Suppressor macrophage (primary cell): ENCODE measurements around the gene MAP7.
"Not testable (repeated sequence)": the region's sequence is repeated elsewhere in the genome, so short reads cannot be mapped to it uniquely, and the experiment has no call there.

Source experiments
- DNase-seq, 4 experiments: peaks; one replicate each; pipeline ENCODE4 v3.0.0-alpha.2; 2020 to 2022

MAP7 gene

DNA sequence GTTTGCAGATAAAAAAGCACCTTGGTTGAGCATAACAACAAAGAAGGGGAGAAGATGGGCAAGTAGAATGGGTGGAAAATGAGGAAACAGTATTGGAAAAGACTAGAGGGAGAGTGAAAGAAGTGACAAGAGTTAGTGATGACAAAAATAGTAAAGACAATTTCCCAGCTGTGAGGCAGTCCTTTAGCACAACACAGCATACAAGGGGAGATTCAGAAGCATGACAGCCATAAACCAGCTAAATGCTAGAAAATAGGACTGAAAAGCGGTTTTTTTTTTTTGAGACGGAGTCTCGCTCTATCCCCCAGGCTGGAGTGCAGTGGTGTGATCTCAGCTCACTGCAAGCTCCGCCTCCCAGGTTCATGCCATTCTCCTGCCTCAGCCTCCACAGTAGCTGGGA is 174.4 kb downstream of the MAP7 start:
- not testable (repeated sequence) for DNase-seq

DNA sequence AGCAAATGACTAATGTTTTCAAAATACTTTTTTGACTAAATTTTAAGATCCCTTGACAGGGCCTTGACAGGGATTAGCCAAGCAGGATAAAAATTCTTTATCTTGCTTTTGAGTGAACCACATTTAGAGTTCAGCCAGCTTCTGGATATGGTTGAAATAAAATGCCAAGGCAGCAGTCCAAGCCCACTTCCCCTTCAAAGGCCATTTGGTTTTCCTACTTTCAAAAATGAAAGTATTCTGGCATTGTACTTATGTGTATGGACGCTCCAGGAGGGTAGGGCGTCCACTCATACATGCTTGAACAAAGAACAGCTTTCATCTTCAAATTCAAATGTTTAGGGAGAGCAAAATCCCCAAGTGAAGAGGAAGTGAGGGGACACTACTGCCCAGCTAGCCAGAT is 178.3 kb downstream of the MAP7 start:
- DNase-seq, result peak; percentile 11 to 38 (median 22)

- no peak for DNase-seq
Observed at GRCh38 chr6:136370988-136371728, 179.1 kb downstream of the MAP7 start.

DNA sequence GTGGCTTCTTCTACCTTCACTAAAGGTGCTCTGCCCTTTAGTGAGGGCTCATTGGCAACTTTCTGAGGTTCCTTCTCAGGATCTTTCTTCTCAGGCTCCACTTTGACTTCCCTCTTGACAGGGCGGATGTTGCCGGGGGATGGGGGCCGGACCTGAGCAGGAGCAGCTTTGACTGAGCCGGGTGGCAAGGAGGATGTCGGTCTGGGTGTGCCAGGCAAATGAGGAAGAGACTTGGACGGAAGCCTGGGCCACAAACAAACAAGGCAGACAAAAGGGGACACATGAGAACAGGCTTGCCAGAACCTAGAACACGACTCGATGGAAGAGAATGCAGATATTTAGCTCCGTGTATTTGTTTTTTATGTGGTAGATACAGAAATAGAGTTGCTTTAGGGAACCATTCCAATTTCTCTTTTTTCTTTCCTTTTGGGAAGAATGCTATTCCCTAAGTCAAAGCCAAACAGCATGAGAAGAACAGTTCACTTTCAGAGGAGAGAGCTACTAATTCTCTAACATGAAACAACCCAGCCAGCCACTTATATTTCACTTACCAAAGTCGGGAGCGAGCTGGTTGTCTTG is 184.4 kb downstream of the MAP7 start:
- peak; percentile 76 to 88 (median 84) for DNase-seq

DNA sequence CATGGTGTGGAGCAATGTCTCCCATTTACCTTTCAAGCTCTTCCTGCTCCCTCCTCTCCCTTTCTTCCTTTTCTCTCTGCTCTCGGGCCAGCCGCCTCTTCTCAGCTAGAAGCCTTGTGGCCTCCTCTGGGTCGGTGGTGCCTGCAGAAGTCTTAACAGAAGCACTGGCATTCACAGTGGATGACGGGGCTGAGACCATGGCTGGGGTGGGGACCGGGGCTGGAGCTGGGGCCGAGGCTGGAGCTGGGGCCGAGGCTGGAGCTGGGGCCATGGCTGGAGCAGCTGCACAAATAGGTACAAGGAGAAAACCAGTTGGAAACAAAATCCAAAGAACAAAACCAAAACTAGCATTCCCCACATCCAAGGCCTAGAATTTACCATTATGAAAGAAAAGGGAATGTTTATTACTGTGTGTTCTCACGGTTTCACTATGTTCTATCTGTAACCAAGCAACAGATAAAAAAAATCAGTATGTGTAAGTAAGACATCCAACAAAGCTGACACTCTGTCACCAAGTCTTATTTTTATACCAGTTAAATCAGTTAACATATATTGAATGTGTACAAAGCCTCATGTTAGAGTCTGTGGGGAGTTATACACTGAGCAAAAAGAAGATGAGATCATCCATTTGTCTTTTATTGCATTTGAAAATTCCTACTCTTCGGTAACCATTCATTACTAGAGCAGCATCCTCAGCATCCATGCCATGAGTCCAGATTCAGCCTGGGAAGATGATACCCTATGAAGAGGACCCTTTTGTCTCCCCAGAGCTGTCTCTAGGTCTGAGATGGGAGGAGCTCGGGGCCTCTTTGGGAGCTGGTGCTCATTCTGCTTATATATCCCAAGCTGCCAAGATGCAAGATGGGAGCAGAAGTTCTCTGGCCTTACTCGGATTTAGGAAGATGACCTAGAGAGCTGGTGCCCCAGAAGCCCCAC is 187.5 kb downstream of the MAP7 start:
- no peak for DNase-seq

- no peak for DNase-seq
Observed at GRCh38 chr6:136361787-136362186, 188.4 kb downstream of the MAP7 start.

DNA sequence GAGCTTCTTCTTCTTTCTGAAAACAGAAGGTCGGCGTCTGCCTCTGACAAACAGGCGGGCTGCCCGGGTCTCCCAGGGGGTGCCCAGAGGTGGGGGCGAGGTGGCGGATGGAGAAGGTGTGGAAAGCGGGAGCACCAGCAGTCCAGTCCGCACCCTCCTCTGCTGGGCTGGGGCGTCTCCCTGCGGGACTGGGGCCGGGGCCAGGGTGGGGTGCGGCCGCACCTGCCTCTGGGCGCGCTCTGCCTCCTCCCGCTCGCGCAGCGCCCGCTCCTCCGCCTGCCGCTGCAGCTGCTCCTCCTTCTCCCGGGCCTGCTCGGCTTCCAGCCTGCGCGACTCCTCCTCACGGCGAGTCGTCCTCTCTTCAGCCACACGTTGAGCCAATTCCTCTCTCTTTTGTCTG is 189.4 kb downstream of the MAP7 start:
- no peak for DNase-seq

DNA sequence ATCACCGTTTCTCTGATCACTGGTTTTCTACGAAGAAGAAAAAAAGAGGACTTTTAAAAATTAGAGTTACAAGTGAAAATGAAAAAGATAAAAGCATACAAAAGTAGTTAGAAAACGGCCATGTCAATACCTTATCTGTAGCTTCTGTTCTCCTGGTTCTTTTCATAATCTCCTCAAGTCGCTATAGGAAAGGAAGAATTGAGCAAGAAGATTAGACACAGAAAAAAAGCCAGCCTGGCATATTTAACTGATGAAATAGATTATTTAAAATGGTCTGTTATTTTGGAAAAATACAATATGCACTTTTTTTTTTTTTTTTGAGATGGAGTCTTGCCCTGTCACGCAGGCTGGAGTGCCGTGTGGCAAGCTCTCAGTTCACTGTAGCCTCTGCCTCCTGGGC is 190.4 kb downstream of the MAP7 start:
- no peak for DNase-seq

DNA sequence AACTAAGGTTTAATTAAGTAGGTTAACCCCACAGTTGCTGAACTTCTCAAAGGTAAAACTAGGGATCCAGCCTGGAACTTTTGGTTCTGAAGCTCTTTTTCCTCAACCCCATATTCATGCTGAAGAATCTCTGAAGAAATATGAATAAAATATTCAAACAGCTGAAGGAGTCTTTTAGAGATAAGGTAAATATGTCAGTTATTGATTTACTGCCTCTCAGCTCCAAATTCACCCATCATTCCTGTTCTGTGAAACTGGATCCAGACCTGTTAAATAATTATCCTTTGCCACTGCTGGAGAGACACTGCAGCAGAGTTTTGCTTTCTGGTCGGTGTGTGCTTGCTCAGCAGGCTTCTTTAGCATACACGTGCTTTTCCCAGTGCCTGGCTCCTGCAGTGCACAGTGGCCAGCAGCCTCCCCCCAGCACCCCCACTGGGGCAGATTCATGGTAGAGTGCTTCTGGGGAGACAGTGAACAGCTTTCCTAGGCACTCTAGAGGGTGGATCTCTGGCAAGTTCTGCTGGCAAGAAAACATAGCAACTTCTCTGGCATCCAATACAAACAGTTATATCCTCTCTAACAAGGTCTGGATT is 198.6 kb downstream of the MAP7 start:
- no peak for DNase-seq

- no peak for DNase-seq
Observed at GRCh38 chr6:136350914-136351313, 199.3 kb downstream of the MAP7 start.

DNA sequence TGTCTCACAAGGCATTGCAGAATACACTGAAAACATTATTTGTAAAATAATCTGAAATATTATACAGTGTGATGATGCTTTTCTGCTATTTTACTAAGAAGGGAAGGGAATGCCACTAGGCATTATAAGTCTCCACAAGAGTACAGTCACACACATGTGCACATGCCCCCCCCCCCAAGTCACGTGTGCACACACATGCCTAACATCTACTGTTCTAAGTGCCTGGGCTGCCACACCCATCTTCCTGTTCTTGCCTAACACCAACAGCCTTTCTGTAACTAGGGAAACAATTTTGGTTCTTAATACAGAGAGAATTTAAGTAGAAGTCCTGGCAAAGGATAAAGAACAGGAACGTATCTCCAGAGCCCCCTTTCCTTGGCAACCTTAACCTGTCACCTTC is 202.4 kb downstream of the MAP7 start:
- DNase-seq, result peak; percentile 17 to 55 (median 48)

- no peak for DNase-seq
Observed at GRCh38 chr6:136345145-136345544, 205.1 kb downstream of the MAP7 start.

GRCh38 chr6:136344420-136344819 is 205.8 kb downstream of the MAP7 start:
- DNase-seq, result no peak

DNA sequence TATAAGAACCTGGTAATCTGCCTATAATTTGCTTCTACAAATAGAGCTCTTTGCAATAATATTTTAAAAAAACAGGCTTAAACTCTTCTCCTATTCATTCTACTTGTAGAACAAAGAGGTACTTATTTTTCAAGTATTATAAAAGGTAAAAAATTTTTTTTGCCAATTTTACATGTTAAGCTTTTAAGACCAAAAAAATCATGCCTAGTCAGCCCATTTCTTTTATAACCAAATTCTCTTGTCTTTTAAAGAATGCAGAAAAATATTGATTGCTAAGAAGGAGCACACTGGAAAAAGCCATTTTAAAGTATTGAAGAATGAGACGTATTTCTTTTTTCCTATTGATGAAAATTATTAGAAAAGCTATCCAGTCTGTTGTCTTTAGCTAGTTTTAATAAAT is 206.5 kb downstream of the MAP7 start:
- DNase-seq, result no peak

- no peak for DNase-seq
Observed at GRCh38 chr6:136343275-136343674, 206.9 kb downstream of the MAP7 start.

- peak in 1 of 4 experiments; percentile 3 for DNase-seq
Observed at GRCh38 chr6:136341967-136342366, 208.3 kb downstream of the MAP7 start.

DNA sequence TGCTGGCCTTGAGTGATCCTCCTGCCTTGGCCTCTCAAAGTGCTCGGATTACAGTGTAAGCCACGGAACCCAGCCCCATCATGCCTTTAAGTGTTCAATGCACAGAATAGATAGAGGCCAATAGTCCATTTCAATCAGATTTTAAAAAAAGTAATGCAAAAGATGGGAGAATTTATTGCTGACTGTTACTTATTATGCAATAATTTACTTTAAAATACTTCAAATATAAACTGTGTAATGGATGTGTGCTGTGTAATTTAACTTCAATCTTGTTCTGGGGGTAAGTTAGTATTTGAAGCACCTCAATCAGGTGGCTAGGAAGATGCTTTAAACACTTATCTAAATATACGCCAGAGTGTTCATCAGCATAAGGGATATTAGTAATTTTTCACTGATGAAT is 208.9 kb downstream of the MAP7 start:
- DNase-seq, result no peak

DNA sequence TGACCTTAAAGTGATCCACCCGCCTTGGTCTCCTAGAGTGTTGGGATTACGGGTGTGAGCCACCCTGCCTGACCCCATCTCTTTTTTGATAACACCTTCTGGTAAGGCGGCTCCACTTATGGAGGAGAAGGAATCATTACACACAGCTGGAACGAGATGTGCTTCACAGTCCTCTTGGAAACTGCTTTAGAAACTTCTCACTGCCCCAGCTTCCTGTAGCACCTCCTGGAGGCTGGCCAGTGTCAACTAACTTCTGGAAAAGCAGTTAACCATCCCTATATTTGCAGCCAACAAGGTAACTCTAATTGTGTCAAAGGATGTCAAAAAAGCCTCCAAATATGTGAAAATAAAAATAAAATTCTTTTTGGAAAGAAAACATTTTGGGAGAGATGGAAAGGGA is 211.7 kb downstream of the MAP7 start:
- no peak for DNase-seq

DNA sequence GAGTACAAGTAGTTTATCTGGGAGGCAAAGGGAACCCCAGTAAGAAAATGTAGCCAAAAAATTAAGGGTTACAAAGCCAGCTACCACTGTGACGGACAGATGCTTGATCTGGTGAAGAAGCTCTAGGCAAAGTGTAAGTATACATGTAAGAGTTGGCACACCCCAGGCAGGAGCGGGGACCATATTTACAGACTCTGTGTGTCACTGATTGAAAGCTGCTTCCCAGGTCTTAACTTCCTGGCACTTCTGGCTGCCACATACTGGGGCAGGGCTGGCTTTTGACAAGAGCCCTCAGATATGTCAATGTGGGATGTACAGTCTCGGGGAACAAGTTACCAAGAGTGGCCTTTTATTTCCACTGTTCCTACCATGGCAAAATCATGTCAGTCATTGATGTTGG is 212.6 kb downstream of the MAP7 start:
- DNase-seq, result no peak

- DNase-seq, result no peak
Observed at GRCh38 chr6:136337121-136337520, 213.1 kb downstream of the MAP7 start.

DNA sequence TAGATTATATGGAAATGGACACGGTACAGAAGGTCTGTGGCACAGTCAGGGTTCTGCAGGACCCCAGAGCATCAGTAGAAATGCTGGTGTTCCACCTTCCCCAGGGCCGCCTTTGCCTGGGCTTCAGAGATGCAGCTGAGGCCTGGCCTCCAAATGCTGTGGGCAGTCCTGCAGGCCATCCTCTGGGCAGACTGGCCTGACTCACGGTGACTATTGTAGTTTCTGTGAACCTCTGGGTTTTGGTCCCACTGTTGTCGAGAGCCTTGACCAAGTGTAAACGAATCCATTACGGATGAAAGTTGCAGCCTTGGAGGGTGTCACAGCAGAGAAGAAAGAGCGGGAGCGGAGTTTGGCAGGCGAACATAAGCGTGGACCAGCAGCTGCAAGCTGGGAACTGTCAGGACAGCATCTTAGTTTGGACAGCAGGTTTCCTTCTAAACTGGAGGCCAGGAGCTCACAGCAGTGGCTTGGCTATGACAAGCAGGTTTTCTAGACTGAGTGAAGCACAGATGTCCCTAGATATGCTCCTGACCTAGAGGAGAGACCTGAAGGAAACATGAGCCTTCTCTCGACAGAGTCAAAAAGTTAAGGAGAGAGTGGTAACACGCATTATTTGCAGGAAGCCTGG is 214.4 kb downstream of the MAP7 start:
- DNase-seq, result no peak

- no peak for DNase-seq
Observed at GRCh38 chr6:136334853-136335252, 215.4 kb downstream of the MAP7 start.

GRCh38 chr6:136334465-136334846 is 215.8 kb downstream of the MAP7 start:
- no peak for DNase-seq
